GM19035 (cell line): ENCODE measurements around the gene CACNA1E.
A peak's percentile ranks its signal among the peaks of the same experiment; 100 is the strongest.

Source experiments
- ATAC-seq: cut with Tn5 transposase; IDR thresholded peaks from one replicate; pipeline ENCODE4 v1.9.1; 2021; ENCODE audit not compliant: unreplicated experiment

CACNA1E gene

DNA sequence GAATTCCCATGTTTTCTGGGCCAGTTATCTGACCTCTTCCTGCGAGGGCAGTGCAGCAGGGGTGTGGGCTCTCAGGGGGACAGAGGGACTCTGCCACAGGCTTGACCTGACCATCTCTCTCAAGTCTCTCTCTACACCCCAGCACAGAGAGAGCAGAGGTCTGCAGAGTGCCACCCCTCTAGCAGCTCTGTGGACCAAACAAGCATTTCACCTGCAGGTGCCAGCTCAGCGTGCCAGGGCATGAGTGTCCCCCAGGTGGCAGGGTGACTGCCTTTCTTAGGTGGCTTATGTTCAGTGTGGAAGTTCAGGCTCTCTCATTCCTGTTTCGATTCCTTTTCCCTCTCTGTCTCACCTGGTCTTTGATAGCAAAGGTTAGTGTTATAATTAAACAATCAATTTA, 191.3 kb downstream of the CACNA1E start:
- ATAC-seq: no peak

DNA sequence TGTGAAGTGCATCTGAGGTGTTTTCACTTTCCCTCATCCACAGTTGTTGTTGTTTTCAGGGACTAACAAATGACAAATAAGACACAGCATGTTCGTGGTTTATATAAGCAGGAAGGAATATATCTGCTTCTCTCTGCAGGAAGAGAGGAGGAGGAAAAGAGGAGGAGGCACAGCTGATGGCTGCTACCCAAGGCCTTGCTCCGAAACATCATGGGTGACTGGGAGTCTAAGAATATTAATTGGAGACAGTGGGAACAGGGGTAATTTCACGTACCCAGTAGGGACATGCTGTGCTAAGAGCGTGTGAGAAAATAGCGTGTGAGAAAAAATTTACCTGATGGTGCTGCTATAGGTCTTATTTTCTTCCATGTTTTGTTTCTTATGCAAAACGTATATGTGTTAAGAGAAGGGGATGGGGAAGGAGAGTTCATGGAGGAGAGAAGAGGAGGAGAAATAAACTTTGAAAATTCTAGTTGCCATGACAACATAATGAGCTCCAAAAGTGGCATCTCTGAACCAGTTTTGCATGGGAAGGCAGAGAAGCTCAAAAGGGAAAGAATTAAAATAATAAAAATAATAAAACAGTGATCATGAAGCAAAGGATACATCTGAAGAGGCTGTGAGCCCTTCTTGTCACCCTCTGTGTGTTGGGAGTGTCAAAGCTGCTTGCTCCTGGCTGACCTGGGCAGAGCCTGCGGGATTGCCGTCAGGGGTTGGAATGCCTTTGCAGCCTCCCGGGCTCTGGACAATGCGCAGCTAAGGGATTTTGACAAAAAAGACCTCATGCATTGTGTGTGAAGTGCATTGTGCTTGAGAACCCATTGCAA, 192.0 kb downstream of the CACNA1E start:
- no peak for ATAC-seq

GRCh38 chr1:181675918-181676190, 192.5 kb downstream of the CACNA1E start:
- ATAC-seq: no peak

- ATAC-seq: peak; percentile 73
Measured at GRCh38 chr1:181676269-181676668, 193.0 kb downstream of the CACNA1E start.

DNA sequence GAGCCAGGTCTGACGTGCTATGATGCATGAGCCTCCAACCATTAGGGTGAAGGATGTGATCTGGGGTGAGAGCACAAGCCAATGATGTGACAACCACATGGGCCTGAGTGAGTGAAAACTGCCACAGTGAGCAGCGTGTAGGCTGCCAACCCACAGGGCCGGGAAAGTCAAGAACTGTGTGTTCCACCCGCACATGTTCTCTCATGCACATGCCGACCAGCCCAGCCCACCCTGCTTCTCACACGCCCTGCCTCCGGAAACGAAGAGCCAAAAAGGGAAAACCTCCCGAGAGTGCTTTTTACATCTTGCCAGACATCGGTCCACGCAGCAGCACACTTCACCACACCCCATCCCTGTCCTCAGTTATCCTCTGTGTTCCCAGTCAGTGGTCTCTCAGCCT, 197.0 kb downstream of the CACNA1E start:
- no peak for ATAC-seq

GRCh38 chr1:181680871-181681270, 197.6 kb downstream of the CACNA1E start:
- ATAC-seq: no peak

GRCh38 chr1:181685211-181685610, 201.9 kb downstream of the CACNA1E start:
- no peak for ATAC-seq

DNA sequence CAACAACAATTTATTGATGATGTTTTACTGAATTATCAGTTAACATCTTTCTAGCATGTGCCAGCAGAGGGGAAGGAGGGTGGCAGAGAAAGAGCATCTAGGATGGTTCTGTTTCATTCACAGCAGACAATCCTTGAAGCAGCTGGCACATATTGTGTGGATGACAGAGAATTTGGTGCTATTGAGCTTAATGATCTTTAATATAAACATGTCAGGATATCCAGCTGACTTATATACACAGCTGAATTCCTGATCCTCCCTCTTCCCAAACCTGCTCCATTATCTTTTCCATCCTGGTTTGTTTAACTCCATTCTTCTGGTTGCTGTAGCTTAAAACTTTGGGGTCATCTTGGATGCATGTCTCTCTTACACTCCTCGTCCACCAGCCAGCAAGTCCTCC, 218.6 kb downstream of the CACNA1E start:
- no peak for ATAC-seq

GRCh38 chr1:181704546-181704945, 221.2 kb downstream of the CACNA1E start:
- no peak for ATAC-seq

DNA sequence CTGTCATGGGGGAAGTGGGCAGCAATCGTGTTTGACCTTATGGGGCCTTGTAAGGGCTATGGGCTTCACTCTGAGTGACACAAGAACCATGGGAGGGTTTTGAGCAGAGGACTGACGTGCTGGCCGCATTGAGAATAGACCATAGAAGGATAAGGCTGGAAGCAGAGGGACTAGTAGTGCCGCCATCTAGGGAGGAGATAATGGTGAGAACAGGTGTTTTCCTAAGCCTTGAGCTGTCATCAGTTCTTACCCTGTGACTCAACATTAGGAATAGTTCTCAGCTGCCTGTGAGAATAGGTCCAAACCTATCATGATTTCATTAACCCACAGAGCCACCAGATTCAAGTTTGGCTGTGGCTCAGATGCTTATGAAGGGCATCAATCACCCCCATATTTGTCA, 228.5 kb downstream of the CACNA1E start:
- ATAC-seq: no peak

GRCh38 chr1:181712711-181713110, 229.4 kb downstream of the CACNA1E start:
- no peak for ATAC-seq

DNA sequence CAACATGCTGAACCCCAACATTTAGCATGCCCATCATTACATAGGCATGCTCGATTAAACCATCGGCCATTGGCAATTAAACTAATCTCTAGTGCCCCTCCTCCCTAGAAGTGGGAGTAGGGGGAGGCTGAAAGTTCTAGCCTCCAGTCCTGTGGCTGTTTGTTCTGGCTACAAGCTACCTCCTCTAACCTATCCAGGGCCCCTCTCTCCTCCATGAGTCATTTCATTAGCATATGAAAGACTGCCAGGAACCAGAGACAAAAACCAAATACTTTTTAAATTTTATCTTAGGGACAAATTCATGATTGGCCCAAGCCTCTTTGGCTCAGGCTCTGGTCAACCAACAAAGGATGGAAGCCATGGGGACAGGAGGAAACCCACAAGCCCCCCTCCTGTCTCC, 231.1 kb downstream of the CACNA1E start:
- ATAC-seq: no peak

- no peak for ATAC-seq
Measured at GRCh38 chr1:181718034-181718433, 234.7 kb downstream of the CACNA1E start.

- no peak for ATAC-seq
Measured at GRCh38 chr1:181726320-181727012, 243.1 kb downstream of the CACNA1E start.

DNA sequence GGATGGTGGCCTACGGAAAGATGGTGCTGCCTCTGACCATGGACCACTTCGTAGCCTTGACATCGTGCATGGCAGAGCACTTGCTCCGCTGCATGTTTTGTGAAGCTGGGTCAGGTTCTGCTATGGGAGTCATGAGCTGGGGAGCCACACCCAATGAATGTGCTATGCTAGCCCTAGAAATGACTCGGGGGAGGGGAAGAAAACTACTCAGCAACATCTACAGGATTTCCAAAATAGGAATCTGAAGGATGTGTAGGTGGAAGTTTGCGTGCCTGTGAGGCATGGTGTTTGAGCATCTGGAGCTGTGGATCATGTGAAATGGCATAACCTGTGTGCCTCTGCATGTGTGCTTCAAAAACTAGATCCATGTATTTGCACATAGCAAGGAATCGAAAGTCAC, 247.3 kb downstream of the CACNA1E start:
- no peak for ATAC-seq

- ATAC-seq: no peak
Measured at GRCh38 chr1:181732218-181732990, 249.1 kb downstream of the CACNA1E start.

- ATAC-seq: no peak
Measured at GRCh38 chr1:181733486-181733885, 250.2 kb downstream of the CACNA1E start.

DNA sequence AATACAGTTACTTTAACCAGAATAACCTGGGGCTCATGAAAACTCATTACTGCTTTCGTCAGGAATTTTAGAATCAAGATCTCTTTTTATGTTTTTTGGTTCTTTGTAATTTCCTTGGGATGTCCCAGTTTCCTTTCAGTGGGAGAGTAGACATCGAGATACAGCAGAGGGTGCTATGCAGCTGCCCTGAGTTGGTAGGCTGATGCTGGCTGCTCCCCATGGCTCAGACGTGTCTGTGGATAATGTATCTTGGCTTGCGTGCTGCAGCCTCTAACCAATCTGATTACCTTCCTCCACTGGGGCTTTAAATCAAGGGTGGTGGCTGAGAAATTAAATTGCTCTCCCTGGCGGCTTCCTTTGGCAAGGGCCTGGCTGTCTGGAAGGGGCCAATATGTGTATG, 253.7 kb downstream of the CACNA1E start:
- no peak for ATAC-seq

DNA sequence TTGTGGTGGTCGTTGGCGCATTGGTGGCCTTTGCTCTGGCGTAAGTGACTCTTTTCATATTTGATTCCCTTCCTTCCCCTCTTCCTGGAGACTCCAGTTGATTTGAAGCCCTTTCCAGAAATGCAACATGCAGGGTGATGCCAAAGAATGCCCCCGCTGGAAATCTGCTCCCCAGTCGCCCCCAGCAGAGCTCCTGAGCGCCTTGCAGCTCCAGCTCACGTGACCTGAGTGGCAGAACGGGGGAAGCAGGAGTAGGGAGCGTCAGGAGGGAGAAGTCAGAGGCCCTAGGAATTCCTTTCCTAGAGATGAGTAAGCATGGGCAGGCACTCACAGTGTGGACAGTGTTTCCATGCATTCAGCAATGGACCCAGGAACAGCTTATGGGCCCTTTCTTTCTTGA, 255.9 kb downstream of the CACNA1E start:
- no peak for ATAC-seq

DNA sequence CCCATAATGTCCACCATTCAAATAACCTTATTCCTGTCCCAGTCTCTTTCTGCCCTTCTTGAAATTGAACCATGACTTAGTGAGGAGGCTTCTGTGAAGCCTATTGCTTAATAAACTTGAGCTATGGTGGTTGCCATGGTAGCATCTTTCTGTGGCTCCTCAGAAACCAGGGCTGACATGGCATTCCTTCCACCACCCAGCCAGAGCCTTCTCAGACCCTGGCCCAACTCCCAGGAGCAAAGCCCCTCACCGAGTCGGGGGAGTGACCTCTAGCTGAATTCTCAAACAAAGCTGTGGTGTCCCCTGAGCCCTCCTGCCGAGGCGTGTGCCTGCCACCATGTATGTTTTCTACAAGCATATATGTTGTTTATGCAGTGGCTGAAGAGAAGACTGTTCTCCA, 259.1 kb downstream of the CACNA1E start:
- ATAC-seq: no peak

- no peak for ATAC-seq
Measured at GRCh38 chr1:181743878-181744312, 260.6 kb downstream of the CACNA1E start.

DNA sequence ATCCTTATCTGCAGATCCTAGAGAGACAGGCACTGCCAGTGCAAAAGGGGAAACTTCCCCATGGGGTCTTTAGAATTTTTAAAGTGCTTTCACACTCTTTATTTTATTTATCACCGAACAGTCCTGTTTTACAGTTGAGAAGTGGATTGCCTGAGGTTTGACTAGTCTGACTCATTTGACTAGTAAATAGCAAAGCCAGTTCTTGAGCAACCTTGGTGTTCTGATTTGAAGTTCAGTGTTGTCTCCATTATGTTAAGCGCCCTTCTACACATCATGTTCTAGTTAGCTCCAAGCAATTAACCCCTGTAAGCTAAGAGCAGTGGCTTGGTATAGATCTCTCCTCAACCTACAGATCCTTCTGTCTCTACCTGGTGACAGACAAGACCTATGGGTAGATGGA, 262.9 kb downstream of the CACNA1E start:
- no peak for ATAC-seq
